Loucy (cell line): Measurements from ENCODE around the gene TRPV2.

ENCODE experiments used
- CTCF ChIP-seq: fragments of 200-600 bp; sonication (generic); conservative IDR thresholded peaks from 2 replicates; pipeline ENCODE4 v1.5.1; 2014; ENCODE audit warnings: mild to moderate bottlenecking, antibody characterized with exemption, low read length
- EZH2phosphoT487 ChIP-seq: fragments of 200-600 bp; IDR thresholded peaks from 2 replicates; pipeline ENCODE4 v1.6.1; 2018; ENCODE audit warnings: antibody characterized with exemption, mild to moderate bottlenecking, moderate library complexity, borderline replicate concordance

DNA sequence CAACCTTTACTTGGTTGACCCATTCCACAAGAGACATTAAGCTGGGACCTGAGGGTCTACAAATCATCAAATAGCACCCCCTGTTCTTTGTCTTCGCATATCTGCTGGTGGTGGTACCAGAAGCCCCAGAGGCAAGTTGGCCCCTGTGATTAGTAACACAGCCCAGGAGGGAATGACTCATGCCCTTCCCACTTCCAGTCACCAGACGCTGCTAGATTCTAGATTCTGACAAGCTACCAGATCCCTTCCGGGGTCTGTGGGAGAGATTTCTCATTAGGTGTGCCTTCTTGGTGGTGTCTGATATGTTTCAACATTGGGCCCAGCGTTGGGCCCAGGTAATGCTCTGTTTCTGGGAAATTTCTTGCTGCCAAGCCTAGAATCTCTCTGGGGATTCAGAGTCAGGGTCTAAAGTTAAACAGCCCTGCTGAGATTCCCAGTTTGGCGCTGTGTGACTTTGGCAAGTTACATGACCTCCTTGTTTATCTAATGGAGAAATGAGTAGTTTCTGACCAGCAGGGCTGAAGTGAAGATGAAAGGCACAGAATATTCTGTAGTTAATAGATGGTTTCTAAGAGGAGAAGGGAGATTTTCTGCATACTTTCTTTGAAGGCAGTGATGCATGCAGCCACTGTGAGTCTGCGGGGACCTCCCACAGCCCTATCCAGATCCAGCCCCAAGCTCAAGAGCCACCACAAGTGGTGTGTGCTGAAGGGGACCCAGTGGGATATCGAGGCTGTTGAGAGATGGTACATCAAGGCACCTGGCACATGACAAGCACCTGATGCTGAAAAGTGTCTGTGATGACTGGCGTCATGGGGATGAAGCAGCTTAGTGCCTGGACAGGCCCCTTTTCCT, 3.9 kb downstream of the TRPV2 start:
- TF ChIP-seq CTCF = no peak
- TF ChIP-seq EZH2phosphoT487 = no peak
